Measurements from ENCODE around the gene CLIC6.

DNA sequence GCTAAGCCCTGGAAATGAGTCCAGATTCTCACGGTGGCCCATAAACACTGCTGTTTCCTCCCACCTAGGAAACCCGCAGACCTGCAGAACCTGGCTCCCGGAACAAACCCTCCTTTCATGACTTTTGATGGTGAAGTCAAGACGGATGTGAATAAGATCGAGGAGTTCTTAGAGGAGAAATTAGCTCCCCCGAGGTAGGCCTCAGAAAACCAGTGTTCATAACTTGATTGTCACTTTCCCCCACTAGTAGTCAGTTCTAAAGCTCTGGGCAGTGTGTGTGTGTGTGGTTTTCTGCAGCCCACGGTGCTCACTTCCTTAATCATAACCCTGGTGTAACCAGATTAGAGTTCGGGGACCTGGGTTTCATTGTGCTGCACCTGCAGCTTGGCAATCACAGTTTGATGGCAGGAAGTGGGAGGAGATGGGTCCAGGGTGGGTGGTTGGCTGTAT, 39.1 kb downstream of the CLIC6 start:
- TF ChIP-seq, protein P1, sequence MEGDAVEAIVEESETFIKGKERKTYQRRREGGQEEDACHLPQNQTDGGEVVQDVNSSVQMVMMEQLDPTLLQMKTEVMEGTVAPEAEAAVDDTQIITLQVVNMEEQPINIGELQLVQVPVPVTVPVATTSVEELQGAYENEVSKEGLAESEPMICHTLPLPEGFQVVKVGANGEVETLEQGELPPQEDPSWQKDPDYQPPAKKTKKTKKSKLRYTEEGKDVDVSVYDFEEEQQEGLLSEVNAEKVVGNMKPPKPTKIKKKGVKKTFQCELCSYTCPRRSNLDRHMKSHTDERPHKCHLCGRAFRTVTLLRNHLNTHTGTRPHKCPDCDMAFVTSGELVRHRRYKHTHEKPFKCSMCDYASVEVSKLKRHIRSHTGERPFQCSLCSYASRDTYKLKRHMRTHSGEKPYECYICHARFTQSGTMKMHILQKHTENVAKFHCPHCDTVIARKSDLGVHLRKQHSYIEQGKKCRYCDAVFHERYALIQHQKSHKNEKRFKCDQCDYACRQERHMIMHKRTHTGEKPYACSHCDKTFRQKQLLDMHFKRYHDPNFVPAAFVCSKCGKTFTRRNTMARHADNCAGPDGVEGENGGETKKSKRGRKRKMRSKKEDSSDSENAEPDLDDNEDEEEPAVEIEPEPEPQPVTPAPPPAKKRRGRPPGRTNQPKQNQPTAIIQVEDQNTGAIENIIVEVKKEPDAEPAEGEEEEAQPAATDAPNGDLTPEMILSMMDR (IDR thresholded peaks at IDR 0.05) = no peak
- no peak for TF ChIP-seq POLR2A (IDR thresholded peaks at IDR 0.05)
